Right lobe of liver (tissue), 6 donors: ENCODE data around the gene SLCO4A1. TPM values are rescaled to one million over a fixed set of nuclear protein-coding genes. Genes with fewer than 3 reads are reported as not detected.
A peak's percentile ranks its signal among the peaks of the same experiment; 100 is the strongest.

Experiments used
- ATAC-seq, 4 donors: fragments of 200-7000 bp; cut with Tn5 transposase; one replicate each; pipeline ENCODE4 v1.9.1; 2020; ENCODE audit warnings: mild to moderate bottlenecking in 4 of 4, moderate library complexity in 4 of 4
- DNase-seq, 3 donors: peaks; one replicate each; pipeline ENCODE4 v3.0.0-alpha.2; 2020
- H3K27ac ChIP-seq, 3 donors: fragments of 200-600 bp; one replicate each; pipeline ENCODE4 v1.8.0; 2022
- H3K27me3 ChIP-seq, 2 donors: fragments of 200-600 bp; one replicate each; pipeline ENCODE4 v1.8.0; 2022
- H3K36me3 ChIP-seq, 4 donors: fragments of 200-600 bp; sonication (generic) in 1 of 4; one replicate each; pipeline versions ENCODE4 v1.5.1 to v1.8.0; 2017 to 2022; ENCODE audit warnings: control low read depth in 1 of 4
- H3K4me1 ChIP-seq, 4 donors: fragments of 200-600 bp; sonication (generic) in 1 of 4; one replicate each; pipeline versions ENCODE4 v1.5.1 to v1.8.0; 2017 to 2022; ENCODE audit warnings: control low read depth in 1 of 4
- H3K4me3 ChIP-seq, 3 donors: fragments of 200-600 bp; one replicate each; pipeline ENCODE4 v1.8.0; 2022
- H3K9me3 ChIP-seq, 4 donors: fragments of 200-600 bp; sonication (generic) in 1 of 4; one replicate each; pipeline versions ENCODE4 v1.5.1 to v1.8.0; 2017 to 2022; ENCODE audit warnings: control low read depth in 1 of 4
- POLR2A ChIP-seq: fragments of 450-650 bp; IDR thresholded peaks from one replicate; pipeline ENCODE4 v1.6.1; 2017; ENCODE audit warnings: antibody characterized with exemption, mild to moderate bottlenecking
- WGBS: methylation state at CpG from one replicate; pipeline ENCODE4 v1.1.6; 2018; ENCODE audit warnings: low coverage, low lambda C conversion rate; ENCODE audit not compliant: insufficient coverage; ENCODE audit errors: missing lambda C conversion rate; 5-methylcytosine and 5-hydroxymethylcytosine counted together
- intact Hi-C, 2 donors: fragments of 100-400 bp; cut with DNase I; formaldehyde crosslinking; loops; one replicate each; pipeline versions ENCODE4 v1.11.2 to v1.14.1; 2022
- total RNA-seq, 6 experiments: library from RNA; depleted of rRNA in 2 of 6; stranded (reverse); fragments of >200 nt in 2 of 6; fragmentation: NEBNext Ultra II Directional in 3 of 6; extraction: Animal tissue kit (Norgen Biotek cat#: 25700) in 3 of 6; gene quantifications; one replicate each; pipeline versions ENCODE4 v1.1.0 to v1.2.4, GENCODE V29; 2016 to 2023
- TF ChIP-seq, protein P1 (sequence below), 4 donors: fragments of 200-600 bp in 3 of 4; fragments of 450-650 bp in 1 of 4; IDR thresholded peaks; one replicate each; pipeline versions ENCODE4 v1.5.1 to v1.8.0; 2016 to 2022; ENCODE audit warnings: antibody characterized with exemption in 4 of 4, mild to moderate bottlenecking in 2 of 4
- donor health status: DM: no; HTN: yes; CAD: no.
- donor health status: DM: no; HTN: no; CAD: no.
- donor health status: DM: no; HTN: no; CAD: no.
- donor health status: DM: no; HTN: yes; CAD: no.
- donor health status: DM: no; HTN: yes; CAD: no.

Gene SLCO4A1
- total RNA-seq, 6 experiments from 2014 or later, result 0.93 to 8.8 (median 4.3) TPM

DNA sequence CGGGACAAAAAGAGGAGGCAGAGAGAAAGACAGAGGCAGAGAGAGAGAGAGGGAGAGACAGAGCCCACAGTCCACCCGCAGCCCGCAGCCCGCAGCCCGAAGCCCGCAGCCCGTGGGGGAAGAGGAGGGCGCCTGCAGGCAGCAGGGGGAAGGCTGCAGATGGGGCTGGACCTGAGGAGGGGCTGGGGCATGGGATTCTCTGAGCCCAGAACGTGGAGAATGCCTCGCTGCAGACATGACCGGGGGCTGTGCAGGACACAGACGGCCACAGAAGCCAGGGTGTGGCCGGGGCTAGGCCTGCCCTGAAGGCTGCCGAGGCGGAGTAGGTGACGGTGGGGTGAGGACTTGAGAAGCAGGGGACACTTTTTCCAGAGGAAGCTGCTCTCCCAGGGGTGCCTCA is 6.5 kb upstream of the SLCO4A1 start:
- no peaks in the 10 kb centered on the region for H3K9me3 ChIP-seq
- TF ChIP-seq, protein P1, sequence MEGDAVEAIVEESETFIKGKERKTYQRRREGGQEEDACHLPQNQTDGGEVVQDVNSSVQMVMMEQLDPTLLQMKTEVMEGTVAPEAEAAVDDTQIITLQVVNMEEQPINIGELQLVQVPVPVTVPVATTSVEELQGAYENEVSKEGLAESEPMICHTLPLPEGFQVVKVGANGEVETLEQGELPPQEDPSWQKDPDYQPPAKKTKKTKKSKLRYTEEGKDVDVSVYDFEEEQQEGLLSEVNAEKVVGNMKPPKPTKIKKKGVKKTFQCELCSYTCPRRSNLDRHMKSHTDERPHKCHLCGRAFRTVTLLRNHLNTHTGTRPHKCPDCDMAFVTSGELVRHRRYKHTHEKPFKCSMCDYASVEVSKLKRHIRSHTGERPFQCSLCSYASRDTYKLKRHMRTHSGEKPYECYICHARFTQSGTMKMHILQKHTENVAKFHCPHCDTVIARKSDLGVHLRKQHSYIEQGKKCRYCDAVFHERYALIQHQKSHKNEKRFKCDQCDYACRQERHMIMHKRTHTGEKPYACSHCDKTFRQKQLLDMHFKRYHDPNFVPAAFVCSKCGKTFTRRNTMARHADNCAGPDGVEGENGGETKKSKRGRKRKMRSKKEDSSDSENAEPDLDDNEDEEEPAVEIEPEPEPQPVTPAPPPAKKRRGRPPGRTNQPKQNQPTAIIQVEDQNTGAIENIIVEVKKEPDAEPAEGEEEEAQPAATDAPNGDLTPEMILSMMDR (IDR thresholded peaks at IDR 0.05), result no peak
- TF ChIP-seq POLR2A, result no peak
- no peaks in the 10 kb centered on the region for H3K4me1 ChIP-seq
- no peak overlapping the region for H3K4me3 ChIP-seq
- DNase-seq (no peak), ATAC-seq (no peak)
- H3K36me3 ChIP-seq, result no peaks in the 10 kb centered on the region
- H3K27me3 ChIP-seq, result peaks cover 0 to 6% of the 10 kb centered on the region in 2 donors
- H3K27ac ChIP-seq, result no peak overlapping the region
- WGBS, result 50% methylated on average over 7 of the region's 16 CpGs
- intact Hi-C loops, result no loop called here

DNA sequence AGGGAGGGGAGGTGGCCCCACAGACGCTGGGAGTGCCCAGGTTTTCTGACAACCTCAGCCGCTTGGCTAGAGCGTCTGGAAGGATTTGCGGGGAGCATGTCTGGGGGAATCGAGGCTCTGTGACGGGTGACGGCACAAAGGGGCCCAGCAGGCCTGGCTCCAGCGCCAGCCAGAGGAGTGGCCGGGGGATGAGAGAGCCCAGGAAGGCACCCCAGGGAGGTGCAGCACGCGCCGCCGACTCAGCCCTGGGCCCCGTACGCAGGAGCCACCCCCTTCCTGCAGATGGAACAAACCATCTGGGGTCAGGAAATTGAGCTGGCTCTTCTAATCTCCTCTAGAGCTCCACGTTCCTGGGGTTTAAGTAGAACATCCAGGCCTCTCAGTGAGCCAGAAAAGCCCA is 5.9 kb upstream of the SLCO4A1 start:
- ATAC-seq (peak; percentile 20 to 57 (median 41)), DNase-seq (no peak)
- no peaks in the 10 kb centered on the region for H3K36me3 ChIP-seq
- H3K4me3 ChIP-seq, result no peak overlapping the region
- peaks cover 0 to 9% of the 10 kb centered on the region in 2 donors for H3K27me3 ChIP-seq
- no peak overlapping the region for H3K27ac ChIP-seq
- H3K4me1 ChIP-seq, result no peaks in the 10 kb centered on the region
- TF ChIP-seq, protein P1 (IDR thresholded peaks at IDR 0.05), result no peak
- no peak for TF ChIP-seq POLR2A
- no peaks in the 10 kb centered on the region for H3K9me3 ChIP-seq
- 60% methylated on average over 6 of the region's 16 CpGs for WGBS
- intact Hi-C loops, result no loop called here

DNA sequence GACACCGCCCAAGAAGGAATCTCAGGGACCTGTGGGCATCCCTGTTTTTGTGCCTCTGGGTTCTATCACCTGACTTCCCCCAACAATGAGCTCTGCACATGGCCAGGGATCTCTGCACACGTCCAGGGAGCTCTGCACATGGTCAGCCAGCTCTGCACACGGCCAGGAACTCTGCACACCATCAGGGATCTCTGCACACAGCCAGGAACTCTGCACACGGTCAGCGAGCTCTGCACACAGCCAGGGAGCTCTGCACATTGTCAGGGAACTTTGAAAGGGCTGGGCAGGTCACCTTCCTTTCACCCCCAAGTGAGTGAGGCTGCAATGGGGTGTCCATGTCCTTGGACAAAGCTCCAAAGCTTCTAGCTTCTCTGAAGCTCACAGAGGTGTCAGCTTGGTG is 5.2 kb upstream of the SLCO4A1 start:
- Histone ChIP-seq H3K4me3 (no peak overlapping the region), H3K27ac (no peak overlapping the region), H3K9me3 (no peaks in the 10 kb centered on the region), H3K4me1 (peaks cover 0 to 6% (median 0%) of the 10 kb centered on the region in 4 donors), H3K36me3 (no peaks in the 10 kb centered on the region), H3K27me3 (peaks cover 0 to 9% of the 10 kb centered on the region in 2 donors)
- TF ChIP-seq POLR2A, result no peak
- TF ChIP-seq, protein P1 (IDR thresholded peaks at IDR 0.05), result no peak
- DNase-seq (no peak), ATAC-seq (no peak)
- WGBS, result 60% methylated on average over 2 of the region's 5 CpGs
- intact Hi-C loops, result no loop called here

DNA sequence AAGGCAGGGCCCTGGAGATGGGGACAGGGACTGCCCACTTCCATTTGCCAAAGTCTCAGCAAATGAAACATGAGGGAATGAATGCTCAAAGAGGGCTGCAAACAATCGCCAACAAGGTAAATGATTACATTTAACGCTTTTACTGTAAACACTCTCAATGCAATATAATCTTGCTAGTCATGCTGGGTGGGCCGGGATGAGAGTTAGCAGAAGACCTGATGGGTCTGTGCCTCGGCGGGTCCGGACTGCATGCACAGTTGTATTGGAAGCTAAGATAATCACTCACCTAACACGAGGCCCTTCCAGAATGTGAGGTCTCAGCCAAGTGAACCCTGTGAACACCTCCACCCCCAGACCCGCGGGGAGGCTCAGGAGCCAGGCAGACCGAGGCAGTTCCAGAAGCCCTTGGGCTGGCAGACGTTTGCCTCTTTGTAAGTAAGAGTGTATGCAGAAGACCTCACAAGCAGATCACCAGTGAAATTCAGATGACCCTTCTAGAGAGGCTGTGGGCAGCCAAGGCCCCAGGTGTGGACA is 4.7 kb upstream of the SLCO4A1 start:
- 50% methylated on average over 9 of the region's 11 CpGs for WGBS
- ATAC-seq (no peak), DNase-seq (no peak)
- intact Hi-C loops, result no loop called here
- H3K27ac ChIP-seq, result no peak overlapping the region
- H3K36me3 ChIP-seq, result no peaks in the 10 kb centered on the region
- peaks cover 0 to 9% of the 10 kb centered on the region in 2 donors for H3K27me3 ChIP-seq
- no peak overlapping the region for H3K4me3 ChIP-seq
- no peak for TF ChIP-seq POLR2A
- TF ChIP-seq, protein P1 (IDR thresholded peaks at IDR 0.05), result no peak
- H3K4me1 ChIP-seq, result peaks cover 0 to 11% (median 0%) of the 10 kb centered on the region in 4 donors
- H3K9me3 ChIP-seq, result no peaks in the 10 kb centered on the region
